Upper lobe of left lung (tissue), 6 donors: ENCODE data around the gene DLG2. TPM values are rescaled to one million over a fixed set of nuclear protein-coding genes. Genes with fewer than 3 reads are reported as not detected.

ENCODE experiments used
- ATAC-seq, 2 donors: fragments of 200-7000 bp; cut with Tn5 transposase; one replicate each; pipeline ENCODE4 v1.9.1; 2022; ENCODE audit warnings: mild to moderate bottlenecking in 2 of 2, moderate library complexity in 2 of 2; ENCODE audit not compliant: low FRiP score in 2 of 2
- DNase-seq, 2 donors: peaks; one replicate each; pipeline ENCODE4 v3.0.0-alpha.2; 2019 to 2020
- H3K27ac ChIP-seq, 4 donors: fragments of 200-600 bp; sonication (generic); one replicate each; pipeline ENCODE4 v1.5.1; 2016 to 2019
- H3K27me3 ChIP-seq, 4 donors: fragments of 200-600 bp; sonication (generic); one replicate each; pipeline ENCODE4 v1.5.1; 2017 to 2019
- H3K36me3 ChIP-seq, 4 donors: fragments of 200-600 bp; sonication (generic); one replicate each; pipeline ENCODE4 v1.5.1; 2016 to 2019
- H3K4me1 ChIP-seq, 4 donors: fragments of 200-600 bp; sonication (generic); one replicate each; pipeline ENCODE4 v1.5.1; 2018 to 2019
- H3K4me3 ChIP-seq, 4 donors: fragments of 200-600 bp; sonication (generic); one replicate each; pipeline ENCODE4 v1.5.1; 2017 to 2019; ENCODE audit warnings: mild to moderate bottlenecking in 2 of 4, moderate library complexity in 1 of 4
- H3K9me3 ChIP-seq, 4 donors: fragments of 200-600 bp; sonication (generic); one replicate each; pipeline ENCODE4 v1.5.1; 2018 to 2019
- EP300 ChIP-seq, 4 donors: sonication (generic); formaldehyde crosslinking; IDR thresholded peaks; one replicate each; pipeline ENCODE4 v1.5.1; 2017; ENCODE audit warnings: antibody characterized with exemption in 4 of 4, control low read depth in 2 of 4
- POLR2A ChIP-seq, 4 donors: fragments of 450-650 bp; IDR thresholded peaks; one replicate each; pipeline ENCODE4 v1.5.1; 2016 to 2017; ENCODE audit warnings: antibody characterized with exemption in 4 of 4, mild to moderate bottlenecking in 2 of 4
- POLR2AphosphoS5 ChIP-seq, 2 donors: sonication (generic); formaldehyde crosslinking; IDR thresholded peaks; one replicate each; pipeline ENCODE4 v1.5.1; 2017; ENCODE audit warnings: antibody characterized with exemption in 2 of 2
- WGBS, 2 donors: methylation state at CpG; one replicate each; pipeline ENCODE4 v1.1.5; 2017 to 2018; 5-methylcytosine and 5-hydroxymethylcytosine counted together
- total RNA-seq, 6 donors: library from RNA; depleted of rRNA in 4 of 6; stranded (reverse); fragments of >200 nt in 4 of 6; gene quantifications; one replicate each; pipeline versions ENCODE4 v1.1.0 to v1.2.1, GENCODE V29; 2016 to 2021
- TF ChIP-seq, protein P1 (sequence below), 6 experiments: fragments of 450-650 bp in 4 of 6; fragments of 200-600 bp in 2 of 6; sonication (generic) in 2 of 6; IDR thresholded peaks; one replicate each; pipeline ENCODE4 v1.5.1; 2016 to 2019; ENCODE audit warnings: antibody characterized with exemption in 6 of 6
- donor health status: DM: no; HTN: no; CAD: no; lungs with moderate emphysema.
- donor health status: DM: no; HTN: yes; CAD: no; lungs with severe emphysema.

The DLG2 gene
- total RNA-seq, 6 donors from 2014 or later = 3.4 to 37.7 (median 9.1) TPM

DNA sequence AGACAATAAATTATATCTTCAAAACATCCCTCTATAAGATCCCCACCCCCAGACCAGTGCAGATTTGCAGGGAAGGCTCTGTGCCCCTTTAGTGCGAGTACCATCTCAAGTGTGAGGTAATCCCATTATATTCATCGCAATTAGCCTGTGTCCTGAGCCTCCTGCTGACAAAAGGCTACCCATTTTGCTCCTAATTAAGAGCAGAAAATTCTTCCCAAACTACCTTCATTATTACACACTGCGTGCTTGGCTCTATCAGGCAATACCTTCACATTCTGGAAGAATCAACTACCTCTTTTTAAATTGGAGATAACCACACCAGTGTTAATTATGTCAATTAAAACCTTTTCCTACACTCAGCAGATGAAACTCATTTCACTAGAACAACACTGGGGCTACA, 1207.5 kb downstream of the DLG2 start:
- Histone ChIP-seq H3K27me3 (no peaks in the 10 kb centered on the region), H3K27ac (no peak overlapping the region), H3K4me3 (no peak overlapping the region), H3K4me1 (no peaks in the 10 kb centered on the region), H3K9me3 (no peaks in the 10 kb centered on the region), H3K36me3 (no peaks in the 10 kb centered on the region)
- TF ChIP-seq POLR2AphosphoS5 (IDR thresholded peaks at IDR 0.05) (no peak), EP300 (IDR thresholded peaks at IDR 0.05) (no peak), POLR2A (IDR thresholded peaks at IDR 0.05) (no peak)
- TF ChIP-seq, protein P1, sequence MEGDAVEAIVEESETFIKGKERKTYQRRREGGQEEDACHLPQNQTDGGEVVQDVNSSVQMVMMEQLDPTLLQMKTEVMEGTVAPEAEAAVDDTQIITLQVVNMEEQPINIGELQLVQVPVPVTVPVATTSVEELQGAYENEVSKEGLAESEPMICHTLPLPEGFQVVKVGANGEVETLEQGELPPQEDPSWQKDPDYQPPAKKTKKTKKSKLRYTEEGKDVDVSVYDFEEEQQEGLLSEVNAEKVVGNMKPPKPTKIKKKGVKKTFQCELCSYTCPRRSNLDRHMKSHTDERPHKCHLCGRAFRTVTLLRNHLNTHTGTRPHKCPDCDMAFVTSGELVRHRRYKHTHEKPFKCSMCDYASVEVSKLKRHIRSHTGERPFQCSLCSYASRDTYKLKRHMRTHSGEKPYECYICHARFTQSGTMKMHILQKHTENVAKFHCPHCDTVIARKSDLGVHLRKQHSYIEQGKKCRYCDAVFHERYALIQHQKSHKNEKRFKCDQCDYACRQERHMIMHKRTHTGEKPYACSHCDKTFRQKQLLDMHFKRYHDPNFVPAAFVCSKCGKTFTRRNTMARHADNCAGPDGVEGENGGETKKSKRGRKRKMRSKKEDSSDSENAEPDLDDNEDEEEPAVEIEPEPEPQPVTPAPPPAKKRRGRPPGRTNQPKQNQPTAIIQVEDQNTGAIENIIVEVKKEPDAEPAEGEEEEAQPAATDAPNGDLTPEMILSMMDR (IDR thresholded peaks at IDR 0.05) = no peak
- DNase-seq = no peak
- no peak for ATAC-seq
- WGBS, 2 donors = 72 to 73% methylated on average over 3 of the region's 3 CpGs

DNA sequence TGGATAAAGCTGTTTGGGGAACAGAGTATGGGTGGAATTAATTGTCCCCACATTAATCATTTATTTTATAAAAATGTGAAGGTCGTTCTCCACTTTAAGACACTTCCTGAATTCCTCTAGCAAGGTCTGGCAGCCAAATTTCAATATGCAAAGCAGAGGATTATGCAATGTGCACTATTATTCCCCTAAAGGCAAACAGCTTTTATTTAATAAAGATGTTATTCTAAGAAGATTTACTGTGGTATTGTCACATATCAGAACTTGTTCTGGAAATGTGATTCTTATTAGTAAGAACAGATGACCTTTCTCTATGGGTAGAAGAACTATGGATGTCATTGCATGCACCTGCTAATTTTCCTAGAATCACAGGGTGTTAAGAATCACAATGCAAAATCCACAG, 1212.2 kb downstream of the DLG2 start:
- Histone ChIP-seq H3K27me3 (no peaks in the 10 kb centered on the region), H3K27ac (no peak overlapping the region), H3K36me3 (no peaks in the 10 kb centered on the region), H3K4me1 (no peaks in the 10 kb centered on the region), H3K4me3 (no peak overlapping the region), H3K9me3 (no peaks in the 10 kb centered on the region)
- TF ChIP-seq EP300 (IDR thresholded peaks at IDR 0.05) (no peak), POLR2A (IDR thresholded peaks at IDR 0.05) (no peak), POLR2AphosphoS5 (IDR thresholded peaks at IDR 0.05) (no peak)
- TF ChIP-seq, protein P1 (IDR thresholded peaks at IDR 0.05) = no peak
- 19 to 25% methylated on average over 1 of the region's 1 CpG for WGBS, 2 donors
- DNase-seq = no peak
- no peak for ATAC-seq

DNA sequence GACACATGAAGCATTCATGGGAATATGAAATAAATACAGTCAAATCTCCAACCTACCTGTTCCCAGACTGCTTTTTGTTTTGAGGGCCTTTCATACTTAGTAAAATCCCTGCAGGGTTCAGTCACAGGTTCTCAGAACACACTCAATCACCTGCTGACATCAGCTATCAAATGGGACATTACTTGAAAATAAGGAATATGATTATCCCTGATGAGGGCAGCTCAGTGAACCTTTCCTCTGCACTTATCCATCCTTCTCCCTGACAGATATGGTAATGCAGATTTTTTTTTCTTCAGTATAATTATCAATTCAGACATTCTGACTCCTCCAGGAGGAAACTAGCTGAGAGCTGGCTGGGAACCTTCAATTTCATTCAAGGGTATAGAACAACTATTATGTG, 1213.6 kb downstream of the DLG2 start:
- TF ChIP-seq, protein P1 (IDR thresholded peaks at IDR 0.05) = no peak
- no peak for TF ChIP-seq EP300 (IDR thresholded peaks at IDR 0.05)
- TF ChIP-seq POLR2AphosphoS5 (IDR thresholded peaks at IDR 0.05) = no peak
- TF ChIP-seq POLR2A (IDR thresholded peaks at IDR 0.05) = no peak
- Histone ChIP-seq H3K9me3 (no peaks in the 10 kb centered on the region), H3K4me3 (no peak overlapping the region), H3K27ac (no peak overlapping the region), H3K36me3 (no peaks in the 10 kb centered on the region), H3K27me3 (no peaks in the 10 kb centered on the region), H3K4me1 (no peaks in the 10 kb centered on the region)
- ATAC-seq (no peak), DNase-seq (no peak)

DNA sequence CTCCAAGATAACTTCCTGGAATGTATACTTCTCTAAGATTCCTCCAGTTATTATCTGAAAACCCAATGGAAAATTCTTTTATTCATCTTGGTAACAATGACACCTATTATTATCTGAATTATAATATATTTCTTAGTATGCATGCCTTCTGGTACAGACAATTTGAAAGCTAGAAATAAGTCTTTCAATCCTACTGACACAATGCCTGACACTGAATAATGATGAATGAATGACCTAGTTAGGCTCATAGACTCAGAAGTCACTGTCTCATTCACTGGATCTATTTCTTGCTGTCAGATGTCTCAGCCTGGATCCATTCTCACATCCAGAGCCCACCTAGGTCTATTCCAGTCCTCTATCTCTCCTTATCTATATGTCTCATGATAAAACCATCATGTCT, 1214.3 kb downstream of the DLG2 start:
- TF ChIP-seq POLR2A (IDR thresholded peaks at IDR 0.05) = no peak
- TF ChIP-seq POLR2AphosphoS5 (IDR thresholded peaks at IDR 0.05) = no peak
- TF ChIP-seq, protein P1 (IDR thresholded peaks at IDR 0.05) = no peak
- no peak for TF ChIP-seq EP300 (IDR thresholded peaks at IDR 0.05)
- ATAC-seq (no peak), DNase-seq (no peak)
- no peaks in the 10 kb centered on the region for H3K4me1 ChIP-seq
- no peaks in the 10 kb centered on the region for H3K27me3 ChIP-seq
- no peak overlapping the region for H3K27ac ChIP-seq
- no peaks in the 10 kb centered on the region for H3K9me3 ChIP-seq
- no peaks in the 10 kb centered on the region for H3K36me3 ChIP-seq
- no peak overlapping the region for H3K4me3 ChIP-seq

DNA sequence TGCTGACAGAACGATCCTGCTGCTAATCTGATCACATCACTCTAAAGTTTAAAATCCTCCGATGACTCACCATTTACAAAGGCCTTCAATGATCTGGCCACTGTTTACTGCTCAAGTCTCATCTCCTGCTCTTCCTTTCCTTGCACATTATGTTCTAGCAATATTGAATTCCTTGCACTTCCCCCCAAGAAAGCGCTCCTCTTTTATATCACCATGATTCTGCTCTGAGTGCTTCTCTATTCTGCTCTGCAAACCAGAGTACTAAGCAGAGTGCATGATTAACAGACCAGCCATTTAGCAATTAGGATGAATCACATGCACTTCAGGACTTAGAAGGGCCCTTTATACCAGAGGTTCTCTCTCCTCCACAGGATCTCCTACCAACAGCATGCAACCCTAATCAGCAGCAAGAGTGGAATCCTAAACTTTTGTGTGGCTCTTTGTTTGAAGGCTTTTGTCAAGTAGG, 1218.2 kb downstream of the DLG2 start:
- TF ChIP-seq POLR2AphosphoS5 (IDR thresholded peaks at IDR 0.05) (no peak), POLR2A (IDR thresholded peaks at IDR 0.05) (no peak), EP300 (IDR thresholded peaks at IDR 0.05) (no peak)
- TF ChIP-seq, protein P1 (IDR thresholded peaks at IDR 0.05) = no peak
- H3K4me3 ChIP-seq = no peak overlapping the region
- no peaks in the 10 kb centered on the region for H3K9me3 ChIP-seq
- no peaks in the 10 kb centered on the region for H3K36me3 ChIP-seq
- no peaks in the 10 kb centered on the region for H3K27me3 ChIP-seq
- H3K27ac ChIP-seq = no peak overlapping the region
- H3K4me1 ChIP-seq = no peaks in the 10 kb centered on the region
- ATAC-seq (no peak), DNase-seq (no peak)
- WGBS, 2 donors = 84 to 94% methylated on average over 3 of the region's 3 CpGs
